Measurements from ENCODE around the gene CFAP68. TPM values are rescaled to one million over a fixed set of nuclear protein-coding genes. Genes with fewer than 3 reads are reported as not detected.
"Not testable (repeated sequence)": the region's sequence is repeated elsewhere in the genome, so short reads cannot be mapped to it uniquely, and the experiment has no call there.

Gene CFAP68
- total RNA-seq, 1 experiment from 2014 or later = 8.6 TPM

- not testable (repeated sequence) for H3K27me3 ChIP-seq (replicated peaks); H3K36me3 ChIP-seq; H3K9me3 ChIP-seq (replicated peaks); H3K27ac ChIP-seq; DNase-seq (ENCODE audit: low read depth in 1 of 2, low spot score in 2 of 2); H3K4me3 ChIP-seq
- peaks cover 22% of the 10 kb centered on the region for H3K4me1 ChIP-seq (replicated peaks)
These were observed 53.8 kb downstream of the CFAP68 start for GRCh38 chr11:111933176-111933575.

- DNase-seq (ENCODE audit: low read depth in 1 of 2, low spot score in 2 of 2) = no peak
- H3K27ac ChIP-seq = no peak overlapping the region
- no peaks in the 10 kb centered on the region for H3K9me3 ChIP-seq (replicated peaks)
- H3K4me3 ChIP-seq = no peak overlapping the region
- no peaks in the 10 kb centered on the region for H3K36me3 ChIP-seq
- no peaks in the 10 kb centered on the region for H3K27me3 ChIP-seq (replicated peaks)
- H3K4me1 ChIP-seq (replicated peaks) = peaks cover 29% of the 10 kb centered on the region
These were observed 54.5 kb downstream of the CFAP68 start for GRCh38 chr11:111933872-111934271.

- H3K36me3 ChIP-seq = no peaks in the 10 kb centered on the region
- no peaks in the 10 kb centered on the region for H3K9me3 ChIP-seq (replicated peaks)
- H3K4me1 ChIP-seq (replicated peaks) = peaks cover 34% of the 10 kb centered on the region
These were observed 55.0 kb downstream of the CFAP68 start for GRCh38 chr11:111934306-111934705.

More at GRCh38 chr11:111934306-111934705, 55.0 kb downstream of the CFAP68 start:
- H3K27me3 ChIP-seq (replicated peaks) = no peaks in the 10 kb centered on the region
- no peak overlapping the region for H3K4me3 ChIP-seq
- H3K27ac ChIP-seq = no peak overlapping the region
- no peak for DNase-seq (ENCODE audit: low read depth in 1 of 2, low spot score in 2 of 2)

Other genes starting within 250 kb of the CFAP68 start
- gene PPP2R1B, start 113.2 kb upstream of the CFAP68 start, total RNA-seq (2014; rRNA removed; shearing (Covaris generic)) = 29.7 and 40.8 TPM in 2 replicates
- 22.9 and 24.9 TPM in 2 replicates for gene ALG9, start 8.0 kb upstream of the CFAP68 start, total RNA-seq (2014; rRNA removed; shearing (Covaris generic))
- 2.5 and 3.7 TPM in 2 replicates for gene FDXACB1, start 376 bp upstream of the CFAP68 start, total RNA-seq (2014; rRNA removed; shearing (Covaris generic))
- gene CRYAB, start 32.2 kb downstream of the CFAP68 start, total RNA-seq (2014; rRNA removed; shearing (Covaris generic)) = 0.97 and 3.1 TPM in 2 replicates
- gene HSPB2, start 33.2 kb downstream of the CFAP68 start, total RNA-seq (2014; rRNA removed; shearing (Covaris generic)) = not detected in 2 replicates
- not detected in 2 replicates for gene C11orf52, start 39.4 kb downstream of the CFAP68 start, total RNA-seq (2014; rRNA removed; shearing (Covaris generic))
- gene DIXDC1, start 57.8 kb downstream of the CFAP68 start, total RNA-seq (2014; rRNA removed; shearing (Covaris generic)) = 8.4 and 10.3 TPM in 2 replicates
- gene DLAT, start 145.9 kb downstream of the CFAP68 start, total RNA-seq (2014; rRNA removed; shearing (Covaris generic)) = 18.4 and 26.6 TPM in 2 replicates
- 0.19 and 2.6 TPM in 2 replicates for gene PIH1D2, start 194.5 kb downstream of the CFAP68 start, total RNA-seq (2014; rRNA removed; shearing (Covaris generic))
- 13.5 and 24.4 TPM in 2 replicates for gene NKAPD1, start 194.8 kb downstream of the CFAP68 start, total RNA-seq (2014; rRNA removed; shearing (Covaris generic))
- gene TIMM8B, start 207.2 kb downstream of the CFAP68 start, total RNA-seq (2014; rRNA removed; shearing (Covaris generic)) = 36.3 and 40.8 TPM in 2 replicates
- gene SDHD, start 207.3 kb downstream of the CFAP68 start, total RNA-seq (2014; rRNA removed; shearing (Covaris generic)) = 52.2 and 92.2 TPM in 2 replicates